Skeletal muscle tissue (tissue), 4 donors: ENCODE measurements around the gene ACVR1B. TPM values are rescaled to one million over a fixed set of nuclear protein-coding genes. Genes with fewer than 3 reads are reported as not detected.

Source experiments
- H3K27ac ChIP-seq: one replicate; pipeline ENCODE4 v1.7.0; 2013; ENCODE audit warnings: mild to moderate bottlenecking, low read depth, low read length, inconsistent platforms
- H3K27me3 ChIP-seq, 3 donors: one replicate each; pipeline ENCODE4 v1.7.0; 2013; ENCODE audit warnings: low read length in 3 of 3; ENCODE audit not compliant: control insufficient read depth in 3 of 3, insufficient read depth in 3 of 3
- H3K36me3 ChIP-seq, 3 donors: one replicate each; pipeline ENCODE4 v1.7.0; 2013; ENCODE audit warnings: low read length in 3 of 3; ENCODE audit not compliant: control insufficient read depth in 3 of 3, insufficient read depth in 3 of 3
- H3K4me1 ChIP-seq, 3 donors: one replicate each; pipeline ENCODE4 v1.7.0; 2013; ENCODE audit warnings: low read length in 3 of 3, mild to moderate bottlenecking in 3 of 3; ENCODE audit not compliant: control insufficient read depth in 3 of 3, insufficient read depth in 3 of 3
- H3K4me3 ChIP-seq, 3 donors: one replicate each; pipeline ENCODE4 v1.7.0; 2013; ENCODE audit warnings: low read length in 3 of 3
- H3K9ac ChIP-seq, 3 donors: one replicate each; pipeline ENCODE4 v1.7.0; 2013; ENCODE audit warnings: low read length in 3 of 3, mild to moderate bottlenecking in 3 of 3, moderate library complexity in 2 of 3, low read depth in 1 of 3
- H3K9me3 ChIP-seq, 3 donors: one replicate each; pipeline ENCODE4 v1.7.0; 2013; ENCODE audit warnings: low read length in 3 of 3; ENCODE audit not compliant: control insufficient read depth in 3 of 3
- total RNA-seq: library from RNA; depleted of rRNA; stranded (reverse); fragments of >200 nt; gene quantifications from one replicate; pipeline ENCODE4 v1.2.3, GENCODE V29; 2014
- donor health status: Osteomylitis.

Gene ACVR1B
- total RNA-seq, 1 donor from 2014 or later: 8.4 TPM

GRCh38 chr12:51917041-51917590, 34.4 kb upstream of the ACVR1B start:
- H3K36me3 ChIP-seq: peaks cover 6 to 19% (median 13%) of the 10 kb centered on the region in 3 donors
- no peak overlapping the region for H3K27ac ChIP-seq
- H3K27me3 ChIP-seq: no peaks in the 10 kb centered on the region
- no peak overlapping the region for H3K9ac ChIP-seq
- no peaks in the 10 kb centered on the region for H3K9me3 ChIP-seq
- peaks cover 35 to 72% (median 63%) of the 10 kb centered on the region in 3 donors for H3K4me1 ChIP-seq
- no peak overlapping the region for H3K4me3 ChIP-seq

- Histone ChIP-seq H3K27me3 (no peaks in the 10 kb centered on the region), H3K4me1 (peaks cover 38 to 74% (median 63%) of the 10 kb centered on the region in 3 donors), H3K9me3 (no peaks in the 10 kb centered on the region), H3K9ac (peak overlapping the region in 1 of 3 donors; percentile 33), H3K4me3 (no peak overlapping the region), H3K36me3 (peaks cover 6 to 19% (median 13%) of the 10 kb centered on the region in 3 donors), H3K27ac (peak overlapping the region; percentile 25)
Observed at GRCh38 chr12:51917746-51918453, 33.6 kb upstream of the ACVR1B start.

- H3K4me1 ChIP-seq: peaks cover 51 to 80% (median 70%) of the 10 kb centered on the region in 3 donors
Observed at GRCh38 chr12:51920046-51920445, 31.5 kb upstream of the ACVR1B start.

GRCh38 chr12:51921017-51921725, 30.3 kb upstream of the ACVR1B start:
- peak overlapping the region in 1 of 3 donors; percentile 35 for H3K4me3 ChIP-seq
- H3K4me1 ChIP-seq: peaks cover 62 to 80% (median 78%) of the 10 kb centered on the region in 3 donors
- peak overlapping the region; percentile 1 to 60 (median 38) for H3K9ac ChIP-seq
- no peaks in the 10 kb centered on the region for H3K27me3 ChIP-seq
- no peaks in the 10 kb centered on the region for H3K9me3 ChIP-seq
- H3K27ac ChIP-seq: peak overlapping the region; percentile 77
- peaks cover 0 to 7% (median 7%) of the 10 kb centered on the region in 3 donors for H3K36me3 ChIP-seq

More at GRCh38 chr12:51920046-51920445, 31.5 kb upstream of the ACVR1B start:
- peaks cover 6 to 14% (median 13%) of the 10 kb centered on the region in 3 donors for H3K36me3 ChIP-seq
- H3K27me3 ChIP-seq: no peaks in the 10 kb centered on the region
- H3K4me3 ChIP-seq: no peak overlapping the region
- H3K9me3 ChIP-seq: no peaks in the 10 kb centered on the region
- no peak overlapping the region for H3K27ac ChIP-seq
- H3K9ac ChIP-seq: no peak overlapping the region

GRCh38 chr12:51922146-51922545, 29.4 kb upstream of the ACVR1B start:
- peak overlapping the region in 1 of 3 donors; percentile 62 for H3K9ac ChIP-seq
- peak overlapping the region; percentile 77 for H3K27ac ChIP-seq
- no peak overlapping the region for H3K4me3 ChIP-seq
- H3K4me1 ChIP-seq: peaks cover 62 to 81% (median 80%) of the 10 kb centered on the region in 3 donors
- H3K9me3 ChIP-seq: no peaks in the 10 kb centered on the region
- H3K27me3 ChIP-seq: no peaks in the 10 kb centered on the region
- H3K36me3 ChIP-seq: peaks cover 0 to 6% (median 5%) of the 10 kb centered on the region in 3 donors

- peak overlapping the region in 2 of 3 donors; percentile 62 to 64 for H3K9ac ChIP-seq
- peak overlapping the region in 2 of 3 donors; percentile 31 to 43 for H3K4me3 ChIP-seq
- H3K36me3 ChIP-seq: peaks cover 0 to 4% (median 3%) of the 10 kb centered on the region in 3 donors
- H3K27me3 ChIP-seq: no peaks in the 10 kb centered on the region
- peak overlapping the region; percentile 77 for H3K27ac ChIP-seq
- H3K9me3 ChIP-seq: no peaks in the 10 kb centered on the region
- peaks cover 62 to 73% (median 72%) of the 10 kb centered on the region in 3 donors for H3K4me1 ChIP-seq
Observed at GRCh38 chr12:51922762-51923505, 28.6 kb upstream of the ACVR1B start.

- Histone ChIP-seq H3K27ac (peak overlapping the region; percentile 77), H3K36me3 (peaks cover 0 to 3% (median 2%) of the 10 kb centered on the region in 3 donors), H3K9ac (peak overlapping the region in 2 of 3 donors; percentile 62 to 64), H3K4me1 (peaks cover 55 to 65% (median 64%) of the 10 kb centered on the region in 3 donors), H3K27me3 (no peaks in the 10 kb centered on the region), H3K9me3 (no peaks in the 10 kb centered on the region), H3K4me3 (peak overlapping the region; percentile 35 to 43 (median 43))
Observed at GRCh38 chr12:51923506-51924365, 27.8 kb upstream of the ACVR1B start.

- Histone ChIP-seq H3K36me3 (peaks cover 0 to 3% (median 0%) of the 10 kb centered on the region in 3 donors), H3K9me3 (no peaks in the 10 kb centered on the region), H3K4me3 (no peak overlapping the region), H3K27ac (no peak overlapping the region), H3K27me3 (no peaks in the 10 kb centered on the region), H3K4me1 (peaks cover 51 to 58% (median 58%) of the 10 kb centered on the region in 3 donors), H3K9ac (no peak overlapping the region)
Observed at GRCh38 chr12:51924551-51925319, 26.8 kb upstream of the ACVR1B start.
